GM18499 (cell line): ENCODE results near the gene SMS.

ENCODE experiments used
- ATAC-seq: cut with Tn5 transposase; IDR thresholded peaks from one replicate; pipeline ENCODE4 v1.9.1; 2021; ENCODE audit warnings: moderate number of reproducible peaks; ENCODE audit not compliant: insufficient read depth, unreplicated experiment

The SMS gene

DNA sequence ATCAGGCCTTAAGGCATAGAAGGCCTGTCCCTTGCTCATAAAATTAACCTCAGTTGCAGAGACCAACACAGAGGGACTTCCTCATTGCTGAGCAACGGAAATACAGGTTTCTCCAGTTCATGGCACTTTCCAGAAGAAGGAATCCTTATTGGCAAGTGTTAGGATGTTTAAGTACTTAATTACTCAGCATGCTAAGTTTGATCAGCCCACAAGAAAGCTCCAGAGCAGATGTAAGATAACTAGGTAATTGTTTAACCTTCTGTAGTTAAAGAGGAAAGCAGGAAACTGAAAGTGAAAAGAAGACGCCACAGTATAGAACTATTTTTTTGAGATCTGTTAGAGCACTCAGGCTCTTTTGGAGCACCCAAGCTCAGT is 33.5 kb downstream of the SMS start:
- no peak for ATAC-seq

DNA sequence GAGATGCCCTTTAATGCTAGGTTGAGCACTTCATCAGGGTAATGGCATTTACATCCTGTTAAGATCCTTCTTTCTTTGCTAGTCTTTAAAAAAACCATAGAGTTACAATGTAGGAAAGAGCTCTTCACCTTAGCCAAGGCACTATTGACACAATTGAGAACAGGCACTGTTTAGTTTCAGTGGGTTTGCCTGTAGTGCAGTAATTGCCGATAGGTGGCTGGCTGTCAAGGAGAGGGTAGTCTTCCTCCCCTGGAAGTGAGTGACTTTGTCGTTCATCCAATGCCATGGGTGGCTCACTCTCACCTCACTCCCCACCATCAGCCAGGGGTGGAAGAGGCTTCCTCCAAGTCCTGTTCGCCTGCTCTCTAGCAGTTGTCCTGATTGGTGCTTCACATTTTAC is 34.7 kb downstream of the SMS start:
- no peak for ATAC-seq

DNA sequence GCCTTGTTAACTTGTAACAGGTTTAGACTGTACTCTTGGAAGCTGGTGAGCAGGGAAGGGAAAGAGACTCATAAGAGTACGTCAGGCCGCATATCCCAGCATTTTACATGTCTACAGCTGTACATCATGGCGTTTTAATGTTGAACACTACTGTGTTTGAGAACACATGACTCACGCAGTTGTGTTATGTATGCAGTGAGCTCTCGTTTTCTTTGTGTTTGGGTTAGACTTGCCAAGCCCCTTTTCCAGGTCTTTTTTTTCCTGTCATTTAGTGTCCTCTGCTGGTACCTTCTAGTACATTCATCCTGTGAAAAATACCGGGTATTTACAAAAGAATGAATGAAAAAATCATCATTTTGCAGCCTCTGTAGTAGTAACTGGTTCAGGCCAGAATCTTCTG is 35.3 kb downstream of the SMS start:
- ATAC-seq = no peak

DNA sequence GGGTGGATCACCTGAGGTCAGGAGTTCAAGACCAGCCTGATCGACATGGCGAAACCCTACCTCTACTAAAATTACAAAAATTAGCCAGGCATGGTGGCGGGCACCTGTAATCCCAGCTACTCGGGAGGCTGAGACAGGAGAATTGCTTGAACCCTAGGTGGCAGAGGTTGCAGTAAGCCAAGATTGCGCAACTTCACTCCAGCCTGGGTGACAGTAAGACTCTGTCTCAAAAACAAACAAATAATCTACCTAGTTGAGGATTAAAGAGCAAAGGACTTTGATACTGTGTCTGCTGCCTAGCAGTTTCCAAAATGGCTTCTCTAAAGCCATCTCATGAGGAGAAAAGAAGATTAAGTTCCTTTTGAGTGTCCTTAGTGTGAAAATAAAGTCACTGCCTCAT is 37.8 kb downstream of the SMS start:
- ATAC-seq = no peak

DNA sequence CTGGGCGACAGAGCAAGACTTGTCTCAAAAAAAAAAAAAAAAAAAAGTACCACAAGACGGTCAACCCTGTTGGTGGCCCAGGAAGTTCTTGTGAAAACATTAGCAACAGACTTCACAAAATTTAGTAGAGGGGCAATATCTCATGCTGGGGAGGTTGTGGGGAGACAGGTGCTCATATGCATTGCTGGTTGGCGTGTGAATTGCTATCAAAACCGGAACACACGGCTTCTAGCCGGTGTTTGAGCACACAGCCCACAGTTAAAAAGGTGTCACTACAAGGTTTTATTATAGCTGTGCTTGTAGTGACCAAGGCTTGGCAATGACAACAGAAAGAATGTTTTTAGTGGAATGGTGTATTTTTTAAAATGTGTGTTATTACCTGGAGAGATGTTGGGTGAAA is 41.8 kb downstream of the SMS start:
- no peak for ATAC-seq

DNA sequence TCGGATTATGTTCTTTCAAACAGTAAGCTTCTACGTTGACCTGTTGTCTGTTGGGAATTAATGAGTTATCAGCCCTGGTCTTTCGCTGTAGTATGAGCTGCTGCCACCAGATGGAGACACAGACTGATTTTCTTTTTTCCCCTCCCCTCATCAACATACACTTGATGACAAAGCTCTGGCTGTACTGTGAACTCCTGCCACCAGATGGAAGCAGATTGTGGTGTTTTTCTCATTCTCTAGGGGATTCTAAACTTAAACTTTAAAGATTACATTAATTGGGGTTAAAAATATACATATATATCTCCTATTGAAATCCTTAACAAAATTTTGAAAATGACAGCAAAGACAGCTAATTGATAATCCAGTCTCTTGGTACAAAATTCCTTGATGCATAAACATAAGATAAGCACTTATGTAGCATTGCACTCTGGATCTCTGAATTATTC is 44.8 kb downstream of the SMS start:
- peak; percentile 93 for ATAC-seq

DNA sequence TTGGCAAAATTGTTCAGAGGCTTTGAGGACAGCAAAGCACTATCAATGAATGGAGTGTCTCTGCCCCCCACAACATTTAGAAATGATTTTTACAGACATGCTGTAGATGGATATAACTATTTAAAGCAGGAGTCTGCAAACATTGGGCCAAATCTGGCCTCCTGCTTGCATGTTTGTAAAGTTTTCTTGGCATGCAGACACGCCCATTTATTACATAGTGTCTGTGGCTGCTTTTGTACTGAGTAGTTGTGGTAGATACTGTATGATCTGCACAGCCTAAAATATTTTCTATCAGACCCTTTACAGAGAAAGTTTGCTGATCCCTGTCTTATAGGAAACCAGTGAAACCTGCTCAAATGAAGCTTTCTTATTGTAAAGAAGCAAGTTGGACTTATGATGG is 46.1 kb downstream of the SMS start:
- ATAC-seq = no peak

DNA sequence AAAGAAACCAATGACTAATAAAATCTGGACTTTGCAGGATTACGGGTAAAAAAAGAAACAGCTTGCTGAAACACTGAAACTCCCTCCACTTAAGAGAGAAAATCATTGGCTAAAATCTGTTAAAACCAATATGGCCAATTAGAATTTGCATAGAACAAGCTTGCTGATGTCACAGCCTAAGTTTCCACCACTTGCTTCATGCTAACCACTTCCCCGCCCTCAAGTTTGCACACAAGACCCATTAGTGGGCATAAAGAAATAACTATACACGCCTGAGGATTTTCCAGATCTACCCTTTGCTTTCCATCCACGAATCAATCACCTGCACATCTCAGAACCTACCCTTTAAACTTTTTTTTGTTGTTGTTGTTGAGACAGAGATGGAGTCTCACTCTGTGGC is 48.9 kb downstream of the SMS start:
- no peak for ATAC-seq

DNA sequence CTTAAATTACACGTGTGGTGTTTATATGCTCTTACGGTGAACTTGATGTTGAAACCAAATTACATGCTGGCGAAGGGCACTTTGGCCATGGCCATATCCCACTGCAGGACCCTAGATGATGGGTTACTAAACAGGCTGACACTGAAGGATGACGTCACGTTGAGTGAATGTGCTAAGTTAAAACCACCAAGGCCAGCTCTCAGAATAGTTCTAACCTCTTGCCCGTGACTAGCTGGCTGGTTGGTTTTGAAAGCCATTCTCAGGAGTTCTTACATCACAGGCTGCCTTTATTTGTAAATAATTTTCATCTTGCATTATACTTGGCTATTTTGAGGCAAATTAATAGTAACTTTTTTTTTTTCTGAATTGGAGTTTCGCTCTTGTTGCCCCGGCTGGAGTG is 50.3 kb downstream of the SMS start:
- ATAC-seq = no peak

DNA sequence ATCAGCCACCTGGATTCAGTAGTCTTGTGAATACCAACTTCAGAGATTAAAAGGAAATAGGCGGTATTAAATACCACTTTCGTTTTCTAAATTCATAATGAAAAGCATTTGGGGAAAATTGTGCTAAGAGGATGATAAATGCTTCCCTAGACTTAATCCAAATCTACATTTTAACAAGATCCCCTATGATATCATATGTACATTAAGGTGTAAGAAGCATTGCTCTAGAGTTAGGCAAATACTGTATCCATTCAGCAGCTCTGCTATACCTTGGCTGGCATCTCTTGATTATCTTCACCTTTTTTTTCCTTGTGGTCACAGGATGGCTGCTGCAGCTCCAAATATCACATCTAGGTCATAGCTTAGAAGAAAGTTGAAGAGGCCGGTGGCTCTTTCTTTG is 51.0 kb downstream of the SMS start:
- no peak for ATAC-seq

DNA sequence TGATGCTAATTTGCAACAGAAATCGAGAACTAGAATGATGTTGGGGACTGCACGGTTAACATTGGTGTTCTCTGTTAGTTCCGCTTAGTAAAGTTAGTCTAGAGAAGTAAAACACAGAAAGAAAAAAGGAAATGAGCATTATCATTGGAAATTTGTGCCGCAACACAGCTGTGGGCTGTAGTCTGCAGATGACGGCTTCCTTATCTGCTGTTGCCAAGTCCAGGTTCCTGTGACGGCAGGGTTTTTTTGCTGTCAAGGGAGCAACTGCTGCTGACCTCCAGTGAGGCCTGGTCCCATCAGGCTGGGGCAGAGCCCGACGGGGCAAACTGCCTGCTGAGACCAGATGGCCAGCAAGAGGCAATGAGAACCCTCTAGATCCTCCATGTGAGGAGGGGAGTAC is 52.8 kb downstream of the SMS start:
- peak; percentile 81 for ATAC-seq

DNA sequence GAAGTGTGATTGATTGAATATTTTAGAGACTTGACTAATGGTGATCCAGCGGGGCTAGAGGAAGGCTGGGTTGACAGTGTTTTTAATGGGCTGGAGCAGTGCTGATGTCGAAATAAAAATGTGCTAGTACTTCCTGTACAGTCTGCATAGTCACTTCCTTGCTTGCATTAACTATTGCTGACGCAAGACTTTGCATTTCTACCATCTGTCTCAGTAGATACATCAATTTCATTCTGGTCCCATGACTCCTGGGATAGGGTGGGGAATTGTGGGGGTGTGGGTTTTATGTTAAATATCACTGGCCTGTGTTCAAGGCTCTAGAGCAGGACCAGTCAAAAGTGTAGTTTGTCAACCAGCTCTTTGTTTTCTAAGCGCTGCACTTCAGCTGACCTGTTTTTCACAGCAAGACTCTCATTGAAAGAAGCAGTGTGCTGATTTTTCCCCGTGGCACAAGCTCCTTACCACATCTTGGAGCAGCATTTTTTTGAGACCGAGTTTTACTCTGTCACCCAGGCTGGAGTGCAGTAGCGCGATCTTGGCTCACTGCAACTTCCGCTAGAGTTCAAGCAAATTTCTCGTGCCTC is 56.5 kb downstream of the SMS start:
- ATAC-seq = no peak

DNA sequence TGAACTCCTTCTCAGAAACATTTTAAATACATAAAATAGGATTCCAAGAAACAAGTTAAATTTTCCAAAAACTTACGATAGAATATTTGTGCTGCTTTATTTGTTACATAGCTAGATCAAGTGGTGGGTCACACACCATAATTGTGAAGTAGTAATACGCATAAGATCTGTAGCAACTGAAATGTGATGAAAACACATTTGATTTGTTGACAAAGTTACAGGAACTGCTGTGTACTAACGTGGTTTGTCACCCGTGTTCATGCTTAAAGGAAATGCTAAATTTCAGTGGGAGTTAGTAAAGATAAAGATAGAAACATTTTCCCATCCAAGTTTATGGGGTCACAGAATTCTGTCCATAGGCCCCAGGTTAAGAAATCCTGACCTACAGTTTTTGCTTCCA is 57.5 kb downstream of the SMS start:
- ATAC-seq = no peak

DNA sequence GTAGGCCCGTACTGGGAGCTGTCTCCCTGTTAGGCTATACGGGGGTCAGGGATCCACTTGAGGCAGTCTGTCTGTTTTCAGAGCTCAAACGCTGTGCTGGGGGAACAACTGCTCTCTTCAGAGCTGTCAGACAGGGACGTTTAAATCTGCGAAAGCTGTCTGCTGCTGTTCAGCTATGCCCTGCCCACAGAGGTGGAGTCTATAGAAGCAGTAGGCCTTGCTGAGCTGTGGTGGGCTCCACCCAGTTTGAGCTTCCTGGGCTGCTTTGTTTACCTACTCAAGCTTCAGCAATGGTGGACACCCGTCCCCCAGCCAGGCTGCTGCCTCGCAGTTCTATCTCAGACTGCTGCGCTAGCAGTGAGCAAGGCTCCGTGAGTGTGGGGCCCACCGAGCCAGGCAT is 64.4 kb downstream of the SMS start:
- no peak for ATAC-seq

DNA sequence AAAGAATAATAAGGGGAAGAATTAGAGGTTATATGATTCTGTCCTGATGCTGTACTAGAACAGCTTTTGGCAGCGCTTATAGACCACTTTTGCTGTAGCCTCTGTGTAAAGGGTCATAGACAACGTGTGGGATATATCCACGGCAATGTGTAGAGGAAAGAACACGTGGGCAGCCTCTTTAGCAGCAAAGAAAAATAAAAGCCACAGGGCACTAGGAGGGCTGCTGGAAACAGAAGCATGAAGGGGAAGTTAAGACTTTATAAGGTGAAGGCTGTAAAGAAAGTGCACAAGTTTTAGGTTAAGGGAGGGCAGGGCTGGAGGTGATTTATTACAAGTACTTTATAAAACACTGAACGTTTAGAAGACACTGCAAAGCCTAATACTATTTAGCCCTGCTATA is 71.5 kb downstream of the SMS start:
- no peak for ATAC-seq

DNA sequence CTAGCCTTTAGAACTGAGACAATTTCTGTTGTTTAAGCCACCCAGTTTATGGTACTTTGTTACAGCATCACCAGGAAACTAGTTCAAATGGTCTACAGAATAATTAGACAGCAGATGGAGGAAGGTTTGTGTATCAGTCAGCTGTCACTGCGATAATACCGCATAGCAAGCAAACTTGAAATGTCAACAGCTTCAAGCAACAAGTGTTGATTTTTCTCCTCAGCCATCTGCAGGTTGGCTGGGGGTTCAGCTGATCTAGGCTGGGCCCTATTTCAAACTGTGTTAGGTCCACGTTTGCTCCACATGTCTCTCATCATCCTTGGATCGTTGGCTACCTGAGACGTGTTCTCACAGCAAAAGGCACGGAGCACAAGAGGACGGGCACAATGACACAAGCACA is 72.4 kb downstream of the SMS start:
- no peak for ATAC-seq

DNA sequence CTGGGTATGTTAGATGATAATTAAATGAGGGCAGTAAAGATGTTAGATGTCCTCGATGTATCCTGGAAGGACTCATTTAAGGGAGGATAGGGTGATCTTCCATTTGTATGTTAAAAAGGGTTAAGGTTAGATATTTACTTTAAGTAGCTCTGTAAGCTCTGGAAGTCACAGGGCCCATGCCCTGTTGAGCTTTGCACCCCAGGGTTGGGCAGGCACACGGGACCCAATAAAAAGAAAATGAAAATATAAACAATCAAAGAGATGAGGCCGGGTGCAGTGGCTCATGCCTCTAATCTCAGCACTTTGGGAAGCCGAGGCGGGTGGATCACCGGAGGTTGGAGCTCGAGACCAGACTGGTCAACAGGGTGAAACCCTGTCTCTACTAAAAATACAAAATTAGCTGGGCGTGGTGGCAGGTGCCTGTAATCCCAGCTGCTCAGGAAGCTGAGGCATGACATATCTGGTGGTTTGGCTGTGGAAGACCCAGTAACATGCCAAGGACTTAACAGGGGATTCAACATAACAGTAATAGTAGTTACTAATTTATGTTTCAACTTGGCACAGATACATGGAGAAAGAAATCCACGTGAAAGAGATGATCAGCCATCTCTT is 74.7 kb downstream of the SMS start:
- ATAC-seq = no peak

DNA sequence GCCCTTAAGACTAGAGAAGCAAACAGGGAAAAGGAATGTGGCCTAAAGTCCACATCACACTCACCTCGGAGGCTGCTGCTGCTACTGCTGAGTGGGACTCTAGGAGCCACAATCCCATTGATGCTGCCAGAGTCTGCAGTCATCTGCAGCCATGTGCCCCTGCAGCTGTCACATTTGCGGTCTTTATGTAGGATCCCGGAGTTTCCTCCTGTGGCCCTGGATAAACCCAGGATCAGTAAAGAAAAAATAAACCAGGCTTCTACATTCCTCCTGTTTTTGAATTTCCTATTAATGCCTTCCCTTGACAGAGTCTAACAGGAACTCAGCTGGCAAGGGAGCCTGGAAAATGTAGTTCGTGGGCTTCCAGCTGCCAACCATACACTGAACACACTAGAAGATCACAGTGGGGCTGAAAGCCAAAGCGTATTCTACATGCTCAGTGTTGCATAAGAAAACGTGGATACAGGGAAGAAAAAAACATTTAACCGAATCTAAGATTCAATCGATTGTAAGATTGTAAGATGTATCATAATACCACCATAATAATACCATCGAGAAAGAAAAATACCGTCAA is 81.3 kb downstream of the SMS start:
- ATAC-seq = no peak

DNA sequence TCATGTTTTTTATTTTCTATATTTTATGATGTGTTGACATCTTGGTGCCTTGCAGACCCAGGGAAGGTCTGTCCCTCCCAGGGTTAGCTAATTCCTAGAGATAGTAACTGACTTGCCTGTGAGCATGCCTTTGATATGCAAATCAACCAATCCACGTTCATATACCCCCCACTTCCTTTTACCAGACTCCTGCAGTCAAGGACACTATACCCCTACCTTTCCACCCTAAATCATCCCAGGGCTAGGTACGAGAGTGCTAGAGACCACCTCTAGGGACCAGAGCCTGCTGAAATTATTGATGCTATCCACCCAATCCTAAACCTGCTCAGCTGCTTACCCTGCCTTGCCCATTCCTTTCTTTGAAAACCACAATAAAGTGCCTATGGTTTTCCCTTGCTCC is 84.1 kb downstream of the SMS start:
- no peak for ATAC-seq

DNA sequence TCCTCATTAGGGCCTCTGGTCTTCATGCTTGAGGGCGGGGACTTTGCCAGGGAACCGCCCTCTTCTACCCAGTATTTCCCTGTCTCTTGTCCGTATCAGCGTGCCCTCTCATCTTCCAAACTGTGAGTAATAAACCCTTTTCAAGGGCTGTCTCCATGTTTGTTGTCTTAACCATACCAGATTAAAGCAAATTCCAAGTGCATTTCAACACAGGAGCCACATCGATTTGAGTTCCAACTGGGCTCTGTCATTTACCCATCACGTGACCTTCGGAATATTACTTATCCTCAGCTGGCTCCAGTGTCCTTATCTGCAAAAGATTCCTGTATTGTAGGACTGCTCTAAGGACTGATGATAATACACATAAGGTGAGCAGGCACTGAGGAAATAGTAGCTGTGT is 85.2 kb downstream of the SMS start:
- ATAC-seq = no peak

DNA sequence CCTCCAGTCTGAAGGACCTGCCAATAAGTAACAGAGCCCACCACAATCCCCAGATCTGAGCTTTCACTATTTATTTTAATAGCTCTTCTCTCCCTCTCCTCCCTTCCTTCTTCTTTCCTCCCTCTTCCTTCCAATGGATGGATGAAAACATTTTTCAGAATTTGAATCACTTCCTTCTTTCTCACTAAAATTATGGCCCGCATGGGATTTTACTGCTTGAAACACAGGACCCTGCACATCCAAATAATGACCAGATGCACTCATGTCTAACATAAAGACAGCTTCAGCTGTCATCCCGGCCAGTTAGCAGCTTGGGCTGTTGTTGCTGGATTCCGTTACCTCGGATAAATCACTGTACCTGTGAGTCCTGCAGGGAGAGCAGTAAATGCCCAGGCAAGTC is 86.2 kb downstream of the SMS start:
- ATAC-seq = no peak

DNA sequence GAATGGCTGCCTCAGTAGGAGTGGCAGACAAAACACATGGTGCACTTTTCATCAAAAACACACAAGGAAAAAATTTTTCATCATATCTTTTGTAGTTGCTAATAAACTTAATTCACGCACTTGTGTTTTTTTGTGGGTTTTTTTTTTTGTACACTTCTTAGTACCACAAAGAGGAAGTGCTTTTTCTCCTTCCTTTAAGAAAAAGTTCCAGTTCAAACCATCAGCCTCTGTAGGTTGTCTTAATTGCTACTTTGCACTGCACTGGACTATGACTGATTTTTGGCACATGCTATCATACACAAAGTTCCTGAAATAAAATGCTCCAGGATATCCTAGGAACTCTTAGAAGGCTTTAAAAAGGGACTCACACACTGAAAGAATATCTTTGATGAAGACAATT is 91.6 kb downstream of the SMS start, which contains the start of gene PHEX:
Gene PHEX (plus strand): TSS at position 242 of the 400 bp plus-strand sequence. CDS start 681 bp downstream, outside the sequence.
- no peak for ATAC-seq
